ENCODE measurements around the gene TBC1D22A.

TBC1D22A gene

DNA sequence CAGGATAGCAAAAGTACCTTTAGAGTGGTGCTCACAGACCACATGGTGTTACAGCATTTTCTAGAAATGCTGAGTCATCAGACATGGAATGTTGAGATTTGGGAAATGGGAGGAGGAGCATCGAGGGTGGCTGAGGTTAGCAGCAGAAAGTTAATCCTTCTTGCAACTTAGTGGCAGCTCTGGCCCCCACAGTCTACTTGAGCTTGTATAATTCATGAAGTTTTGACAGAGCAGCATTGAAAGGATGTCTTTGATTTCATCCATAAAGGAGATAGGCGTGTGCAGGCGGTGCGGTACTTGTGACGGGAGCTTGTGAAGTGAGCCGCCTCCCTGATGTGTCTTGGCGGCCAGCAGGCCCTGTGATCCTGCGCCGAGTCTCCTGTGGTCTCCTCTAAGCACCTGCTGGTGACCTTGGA, 330.5 kb downstream of the TBC1D22A start:
- no peak for DNase-seq (ENCODE audit: extremely low spot score, insufficient read length, low read depth)

DNA sequence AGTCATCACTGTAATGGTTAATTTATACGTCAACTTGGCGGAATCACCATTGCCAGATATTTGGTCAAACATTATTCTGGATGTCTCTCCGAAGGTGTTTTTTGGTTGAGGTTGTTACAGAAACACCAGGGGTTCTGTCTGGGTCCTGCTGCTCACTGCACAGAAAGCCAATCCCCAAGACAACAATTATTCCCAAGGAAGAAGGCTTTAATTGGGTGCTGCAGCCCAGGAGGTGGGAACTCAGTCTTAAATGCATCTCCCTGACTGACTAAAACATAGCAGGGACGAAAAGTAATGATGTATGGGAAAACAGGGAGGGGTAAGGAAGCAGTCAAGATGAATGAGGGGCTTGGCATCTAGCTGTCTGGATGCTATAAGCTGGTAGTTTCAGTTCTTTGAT, 331.3 kb downstream of the TBC1D22A start:
- no peak for DNase-seq (ENCODE audit: extremely low spot score, insufficient read length, low read depth)
- no peak for FAIRE-seq

More for the DNA sequence above, 330.5 kb downstream of the TBC1D22A start:
- no peak for FAIRE-seq

DNA sequence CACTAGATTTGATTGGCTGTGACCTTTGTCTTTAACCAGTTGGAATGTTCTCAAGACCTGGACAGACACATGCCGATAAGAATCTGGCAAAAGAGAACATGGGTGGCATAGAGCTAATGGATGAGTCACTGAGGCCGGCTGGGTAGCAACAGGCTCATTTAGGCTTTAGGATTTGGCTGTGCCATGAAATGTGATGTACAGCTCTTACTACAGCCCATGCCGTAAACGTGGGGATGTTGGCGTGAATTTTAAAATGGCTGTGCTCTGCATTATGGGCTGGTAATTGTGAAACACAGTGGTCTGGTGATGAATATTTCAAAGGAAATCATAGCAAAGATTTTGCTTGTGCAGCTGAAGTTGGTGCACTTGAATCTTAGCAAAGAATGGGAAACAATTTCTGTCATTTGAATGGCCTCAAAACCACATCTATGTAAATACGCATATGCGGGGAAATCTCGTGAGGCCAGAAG, 332.4 kb downstream of the TBC1D22A start:
- no peak for FAIRE-seq

DNA sequence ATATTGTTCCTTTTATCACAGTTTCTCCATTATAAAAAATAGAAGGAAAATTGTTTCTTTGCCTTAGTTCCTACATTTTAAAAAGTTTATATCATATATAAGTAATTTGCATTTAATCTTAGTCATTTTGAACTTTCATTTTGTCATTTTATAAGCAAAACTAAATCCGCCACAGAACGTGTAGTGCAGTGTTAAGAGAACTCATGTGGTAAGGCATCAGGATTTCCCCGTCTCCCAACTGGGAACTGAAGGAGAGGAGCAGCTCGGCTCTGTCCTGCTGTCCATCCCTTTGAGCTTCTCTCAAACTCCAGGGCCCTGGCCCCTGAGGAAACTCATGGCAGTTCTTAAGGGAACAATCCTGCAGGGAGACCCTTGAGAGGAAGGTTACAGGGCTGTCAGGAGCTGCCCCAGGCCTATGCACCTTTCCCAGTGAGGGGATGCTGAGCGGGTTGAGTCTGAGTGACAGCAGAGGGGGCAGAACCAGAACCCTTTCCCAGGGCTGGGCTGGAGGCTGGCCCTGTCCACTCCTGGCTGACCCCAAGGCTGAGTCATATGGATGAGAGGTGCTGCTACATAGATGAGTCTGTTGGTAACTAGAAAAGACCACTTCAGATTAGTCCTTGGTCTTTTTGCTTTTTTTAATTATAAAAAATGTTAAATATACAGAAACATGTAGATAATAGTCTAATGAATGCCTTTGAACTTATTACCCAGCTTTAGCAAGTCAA, 333.1 kb downstream of the TBC1D22A start:
- DNase-seq (ENCODE audit: extremely low spot score, insufficient read length, low read depth) (no peak), FAIRE-seq (no peak)

More for the DNA sequence above, 332.4 kb downstream of the TBC1D22A start:
- no peak for DNase-seq (ENCODE audit: extremely low spot score, insufficient read length, low read depth)

DNA sequence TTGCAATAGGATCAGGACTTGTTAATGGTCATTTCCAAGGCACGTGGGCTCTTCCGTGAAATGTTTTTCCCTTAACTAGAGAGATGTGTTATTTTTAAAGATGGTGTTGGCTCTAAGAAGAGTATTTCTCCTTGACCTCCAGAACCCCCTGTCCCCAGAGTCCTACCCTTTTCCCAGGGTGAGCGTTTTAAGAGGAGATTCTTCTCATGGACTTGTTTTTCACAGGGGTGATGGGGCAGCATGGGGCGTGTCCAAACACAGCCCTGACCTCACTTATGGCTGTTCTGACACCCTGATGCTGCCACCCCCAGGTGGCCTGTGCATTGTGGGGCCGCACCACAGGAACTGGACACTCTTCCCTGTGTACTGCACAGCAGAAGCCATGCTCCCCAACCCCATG, 335.7 kb downstream of the TBC1D22A start:
- DNase-seq (ENCODE audit: extremely low spot score, insufficient read length, low read depth): no peak
- FAIRE-seq: no peak

DNA sequence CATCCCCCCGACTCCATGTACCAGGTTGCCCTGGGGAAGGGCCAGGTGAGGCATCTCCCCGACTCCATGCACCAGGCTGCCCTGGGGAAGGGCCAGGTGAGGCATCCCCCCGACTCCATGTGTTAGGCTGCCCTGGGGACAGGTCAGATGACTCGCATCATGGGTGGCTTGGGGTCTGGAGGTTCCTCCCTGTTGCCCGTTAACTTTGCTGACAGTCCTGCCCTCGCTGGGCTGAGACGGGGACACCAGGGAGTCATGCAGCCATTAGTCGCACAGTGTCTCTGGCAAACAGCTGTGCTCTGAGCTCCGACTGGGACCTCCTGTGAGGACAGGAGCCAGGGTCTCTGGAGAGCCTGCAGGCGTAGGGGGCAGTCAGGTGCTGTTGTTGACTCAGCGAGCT, 336.1 kb downstream of the TBC1D22A start:
- FAIRE-seq: no peak
- DNase-seq (ENCODE audit: extremely low spot score, insufficient read length, low read depth): no peak

DNA sequence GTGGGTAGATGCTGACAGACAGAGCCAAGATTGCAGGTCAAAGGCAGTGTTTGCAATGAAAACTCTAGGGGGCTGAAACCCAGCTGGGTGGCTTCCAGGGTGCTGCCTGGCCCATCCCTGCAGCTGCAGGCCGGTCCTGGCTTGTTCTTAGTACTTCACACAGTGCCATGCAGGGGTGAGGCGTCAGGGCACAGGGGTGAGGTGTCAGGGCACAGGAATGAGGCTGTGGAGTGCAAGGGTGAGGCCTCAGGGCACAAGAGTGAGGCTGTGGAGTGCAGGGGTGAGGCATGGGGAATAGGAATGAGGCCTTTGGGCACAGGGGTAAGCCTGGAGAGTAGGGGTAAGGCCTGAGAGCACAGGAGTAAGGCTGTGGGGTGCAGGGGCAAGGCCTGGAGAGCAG, 337.6 kb downstream of the TBC1D22A start:
- no peak for DNase-seq (ENCODE audit: extremely low spot score, insufficient read length, low read depth)
- no peak for FAIRE-seq

DNA sequence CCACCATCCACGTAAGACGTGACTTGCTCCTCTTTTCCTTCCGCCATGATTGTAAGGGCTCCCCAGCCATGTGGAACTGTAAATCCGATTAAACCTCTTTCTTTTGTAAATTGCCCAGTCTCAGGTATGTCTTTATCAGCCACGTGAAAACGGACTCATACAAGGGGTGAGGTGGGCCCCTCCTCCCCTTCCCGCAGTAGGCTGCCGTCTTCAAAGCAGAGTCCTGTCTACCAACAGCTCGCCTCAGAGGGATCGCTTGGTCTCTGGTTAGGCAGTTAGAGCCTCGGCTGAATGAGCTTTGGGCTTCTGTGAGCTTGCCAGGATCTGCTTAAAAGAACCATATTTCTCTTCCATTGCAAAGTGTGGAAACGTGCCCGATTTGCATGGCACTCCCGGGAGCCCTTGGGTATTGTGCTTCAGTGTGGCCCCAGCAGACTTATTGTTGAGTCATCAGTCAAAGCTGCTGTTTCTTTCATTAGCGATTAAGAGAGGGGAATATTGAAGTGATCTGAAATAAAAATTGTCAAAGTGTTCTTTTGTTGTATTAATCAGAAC, 338.3 kb downstream of the TBC1D22A start:
- DNase-seq (ENCODE audit: extremely low spot score, insufficient read length, low read depth) (no peak), FAIRE-seq (no peak)

DNA sequence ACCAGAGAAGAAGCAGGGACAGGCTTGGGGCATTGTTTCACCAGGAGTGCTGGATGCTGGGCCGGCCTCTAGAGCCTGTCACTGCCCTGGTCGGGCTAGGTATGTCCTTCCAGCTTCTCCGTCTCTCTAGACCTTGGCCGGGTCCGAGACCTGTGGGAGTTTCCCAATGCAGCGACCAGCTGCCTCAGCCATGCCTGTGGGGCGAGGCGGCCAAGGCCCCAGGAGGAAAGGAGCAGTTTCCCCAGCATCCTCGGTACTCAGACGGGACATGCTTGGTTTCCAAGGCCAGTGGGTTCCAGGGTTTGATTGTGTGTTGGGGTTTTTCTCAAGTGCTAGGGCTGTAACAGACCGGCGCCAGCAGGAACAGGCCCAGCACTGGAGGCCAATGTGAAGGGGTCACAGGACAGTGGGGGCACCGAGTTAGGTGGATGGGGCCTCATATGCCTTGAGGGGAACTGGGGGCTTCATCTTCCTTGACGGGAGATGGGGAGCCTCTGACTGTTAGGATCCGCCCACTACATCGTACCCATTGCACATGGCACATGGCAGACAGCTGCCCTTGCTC, 339.0 kb downstream of the TBC1D22A start:
- no peak for FAIRE-seq

DNA sequence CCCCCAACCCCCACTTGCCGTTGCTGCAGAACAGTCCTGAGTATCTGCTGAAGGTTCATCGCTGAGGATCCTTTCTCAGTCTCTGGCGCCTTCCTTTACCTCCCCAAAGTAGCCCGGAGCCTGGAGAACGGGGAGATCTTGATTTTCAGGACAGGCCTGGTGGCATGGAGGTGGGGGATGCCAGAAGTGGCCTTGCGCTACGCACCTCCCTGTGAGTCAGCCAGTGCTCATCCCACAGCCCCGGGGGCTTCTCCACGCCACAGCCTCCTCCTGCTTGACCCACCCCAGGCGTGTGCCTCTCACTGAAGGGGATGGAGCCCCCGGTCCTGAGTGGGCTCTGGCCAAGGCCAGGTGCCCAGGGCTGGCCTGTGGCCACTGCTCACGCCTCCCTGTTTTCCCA, 339.6 kb downstream of the TBC1D22A start:
- FAIRE-seq (no peak), DNase-seq (ENCODE audit: extremely low spot score, insufficient read length, low read depth) (no peak)

More for the DNA sequence above, 339.0 kb downstream of the TBC1D22A start:
- DNase-seq (ENCODE audit: extremely low spot score, insufficient read length, low read depth): no peak

DNA sequence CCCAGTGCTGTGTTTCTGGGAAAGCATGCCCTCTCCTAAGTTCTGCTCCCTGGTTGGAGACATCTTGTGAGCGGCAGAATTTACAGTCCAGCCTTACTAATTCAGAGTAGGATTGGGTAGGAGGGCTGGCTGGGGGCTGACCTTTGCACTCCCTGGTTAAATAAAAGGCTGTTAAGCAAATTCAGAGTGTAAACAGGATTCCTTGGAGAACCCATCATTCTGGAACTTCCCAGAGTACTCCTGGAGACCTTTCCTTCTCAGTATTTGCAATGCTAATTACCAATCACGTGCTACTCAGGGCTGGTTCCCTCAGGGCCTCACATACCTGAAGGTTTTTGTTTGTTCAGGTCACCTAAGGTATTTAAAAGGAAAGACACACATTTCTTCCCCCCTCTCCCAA, 340.2 kb downstream of the TBC1D22A start:
- DNase-seq (ENCODE audit: extremely low spot score, insufficient read length, low read depth): no peak
- no peak for FAIRE-seq

DNA sequence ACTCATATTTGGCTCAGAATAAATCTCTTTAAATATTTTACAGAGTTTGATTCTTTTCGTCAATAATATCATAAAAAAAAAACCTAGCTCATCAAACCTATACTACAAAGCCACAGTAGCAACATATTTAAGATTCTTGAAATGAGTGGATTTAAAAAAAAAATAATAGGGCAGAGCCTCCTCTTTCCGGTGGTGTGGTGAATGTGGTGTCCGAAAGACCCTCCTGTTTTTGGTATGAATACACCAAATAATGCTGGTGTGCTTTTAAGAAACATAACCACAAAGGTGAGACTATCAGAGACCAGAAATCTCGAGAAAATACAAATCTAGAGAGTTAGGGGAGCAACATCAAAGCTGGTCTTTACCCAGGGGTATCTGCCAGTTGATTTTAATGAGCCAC, 342.6 kb downstream of the TBC1D22A start:
- FAIRE-seq (no peak), DNase-seq (ENCODE audit: extremely low spot score, insufficient read length, low read depth) (no peak)

DNA sequence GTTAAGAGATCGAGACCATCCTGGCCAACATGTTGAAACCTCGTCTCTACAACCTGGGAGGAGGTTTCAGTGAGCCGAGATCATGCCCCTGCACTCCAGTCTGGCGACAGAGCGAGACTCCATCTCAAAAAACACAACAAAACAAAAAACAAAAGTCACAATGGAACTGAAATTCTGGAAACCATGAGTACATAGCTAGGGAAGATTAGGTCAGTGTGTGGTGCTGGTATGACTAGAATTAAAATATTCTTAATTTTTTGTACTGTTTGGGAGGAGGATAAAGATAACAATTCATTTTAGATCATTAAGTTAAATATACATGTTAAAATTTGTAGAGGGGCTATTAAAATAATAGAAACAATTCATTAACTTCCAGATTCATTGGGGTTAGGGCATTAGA, 344.4 kb downstream of the TBC1D22A start:
- FAIRE-seq (no peak), DNase-seq (ENCODE audit: extremely low spot score, insufficient read length, low read depth) (no peak)

DNA sequence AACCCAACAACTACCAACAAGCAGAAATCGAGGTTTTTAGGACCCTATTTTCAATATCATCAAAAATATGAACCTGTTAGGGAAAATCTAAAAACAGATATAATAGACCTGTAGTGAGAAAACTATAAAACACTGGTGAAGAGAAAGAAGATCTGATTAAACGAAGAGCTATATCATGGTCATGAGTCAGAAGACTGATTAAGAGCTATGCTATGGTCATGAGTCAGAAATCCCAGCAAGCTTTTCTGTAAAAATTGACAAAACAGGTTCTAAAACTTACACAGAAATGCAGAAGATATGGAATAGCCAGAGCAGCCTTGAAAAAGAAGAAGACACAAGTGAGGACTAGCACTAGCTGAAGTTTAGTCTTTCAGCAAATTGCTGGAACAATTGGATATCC, 345.0 kb downstream of the TBC1D22A start:
- no peak for FAIRE-seq

DNA sequence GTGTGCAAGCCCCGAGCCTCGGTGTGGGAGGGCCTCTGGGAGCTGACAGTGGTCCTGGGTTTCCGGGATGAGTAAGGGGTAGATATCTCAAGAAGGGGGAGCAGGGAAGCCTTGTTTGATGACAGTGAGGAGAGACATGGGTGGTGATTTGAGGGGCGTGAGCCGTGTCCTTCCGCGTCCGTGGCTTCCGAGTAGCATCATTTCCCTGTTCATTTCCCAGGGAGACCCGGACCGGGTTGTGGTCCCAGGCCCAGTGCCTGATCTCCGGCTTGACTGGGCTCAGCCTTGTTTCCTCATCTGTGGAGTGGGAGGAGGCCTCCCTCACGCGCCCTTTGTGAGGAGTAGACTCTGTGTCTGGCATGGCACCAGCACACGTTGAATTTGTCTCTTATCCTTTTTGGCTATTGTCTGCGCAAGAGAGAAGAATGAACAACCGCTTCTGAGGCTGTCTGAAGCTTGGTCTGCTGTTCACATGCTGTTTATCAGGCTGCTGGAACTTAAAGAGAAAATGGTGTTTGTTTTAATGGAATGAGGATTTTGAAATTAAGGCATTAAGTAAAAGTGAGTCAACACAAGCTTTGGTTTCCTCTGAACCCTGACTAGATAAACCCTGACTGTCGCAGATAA, 348.5 kb downstream of the TBC1D22A start:
- FAIRE-seq: no peak

More for the DNA sequence above, 345.0 kb downstream of the TBC1D22A start:
- DNase-seq (ENCODE audit: extremely low spot score, insufficient read length, low read depth): no peak

DNA sequence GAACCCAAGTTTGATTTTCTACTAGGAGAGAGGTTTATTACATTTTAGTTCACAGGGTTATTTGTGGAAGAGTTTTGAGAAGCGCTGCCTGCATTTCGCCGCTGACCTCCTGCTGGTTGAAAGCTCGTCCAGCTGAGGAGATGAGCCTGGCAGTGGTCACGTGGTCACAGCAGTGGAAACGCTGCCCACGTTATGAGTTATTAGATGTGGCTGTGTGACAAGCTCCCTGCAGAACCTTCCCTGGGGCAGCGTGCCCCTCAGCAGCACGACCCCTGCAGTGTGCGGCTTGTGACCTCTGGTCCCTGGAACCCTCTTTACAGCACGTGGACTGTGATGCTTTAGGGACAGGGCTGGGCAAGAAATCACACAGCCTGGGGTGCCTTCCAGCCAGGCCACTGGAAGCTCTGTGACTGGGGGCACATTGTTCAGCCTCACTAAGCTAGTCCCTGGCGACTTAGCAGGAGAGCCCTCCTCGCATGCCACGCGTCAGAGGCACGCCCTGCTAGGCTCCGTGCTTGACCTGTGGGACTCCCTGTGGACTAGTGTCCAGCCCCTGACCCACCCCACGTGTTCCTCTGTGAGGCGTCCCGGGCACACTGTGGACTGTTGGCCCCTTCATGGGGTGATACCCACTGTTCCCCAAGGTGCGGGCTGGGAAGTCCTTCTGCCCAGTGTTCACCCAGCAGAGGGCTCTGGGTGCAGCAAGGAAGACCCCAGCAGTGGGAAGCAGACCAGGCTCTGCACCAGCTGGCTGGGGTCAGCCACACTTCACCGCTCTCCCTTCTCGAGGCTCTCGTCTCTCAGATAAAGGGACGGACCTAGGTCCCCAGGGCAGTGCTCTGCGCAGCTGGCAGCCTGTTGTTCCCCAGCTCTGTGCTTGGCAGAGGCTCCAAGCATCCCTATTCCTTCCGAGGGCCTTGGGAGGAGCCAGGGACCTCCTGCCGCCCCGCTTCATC, 349.5 kb downstream of the TBC1D22A start:
- DNase-seq (ENCODE audit: extremely low spot score, insufficient read length, low read depth) (no peak), FAIRE-seq (no peak)

More for the DNA sequence above, 348.5 kb downstream of the TBC1D22A start:
- no peak for DNase-seq (ENCODE audit: extremely low spot score, insufficient read length, low read depth)

DNA sequence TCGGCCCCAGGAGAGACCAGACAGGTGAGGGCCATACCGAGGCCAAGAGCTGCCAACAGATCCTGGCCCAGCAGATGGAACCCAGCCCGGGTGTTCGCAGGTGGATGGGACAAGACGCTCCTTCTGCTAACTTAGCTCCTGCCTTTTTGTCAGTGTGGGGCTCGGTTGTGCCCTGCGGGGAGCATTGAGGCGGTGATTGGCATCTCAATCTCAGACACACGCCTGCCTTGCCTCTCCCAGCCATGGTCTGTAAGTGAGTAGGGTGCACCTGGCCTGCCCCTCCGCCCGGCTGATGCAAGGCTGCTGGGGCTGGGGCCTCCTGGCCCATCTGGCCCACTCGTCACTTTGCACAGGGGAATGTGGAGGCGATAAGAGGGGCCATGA, 350.1 kb downstream of the TBC1D22A start:
- DNase-seq (ENCODE audit: extremely low spot score, insufficient read length, low read depth) (no peak), FAIRE-seq (no peak)

DNA sequence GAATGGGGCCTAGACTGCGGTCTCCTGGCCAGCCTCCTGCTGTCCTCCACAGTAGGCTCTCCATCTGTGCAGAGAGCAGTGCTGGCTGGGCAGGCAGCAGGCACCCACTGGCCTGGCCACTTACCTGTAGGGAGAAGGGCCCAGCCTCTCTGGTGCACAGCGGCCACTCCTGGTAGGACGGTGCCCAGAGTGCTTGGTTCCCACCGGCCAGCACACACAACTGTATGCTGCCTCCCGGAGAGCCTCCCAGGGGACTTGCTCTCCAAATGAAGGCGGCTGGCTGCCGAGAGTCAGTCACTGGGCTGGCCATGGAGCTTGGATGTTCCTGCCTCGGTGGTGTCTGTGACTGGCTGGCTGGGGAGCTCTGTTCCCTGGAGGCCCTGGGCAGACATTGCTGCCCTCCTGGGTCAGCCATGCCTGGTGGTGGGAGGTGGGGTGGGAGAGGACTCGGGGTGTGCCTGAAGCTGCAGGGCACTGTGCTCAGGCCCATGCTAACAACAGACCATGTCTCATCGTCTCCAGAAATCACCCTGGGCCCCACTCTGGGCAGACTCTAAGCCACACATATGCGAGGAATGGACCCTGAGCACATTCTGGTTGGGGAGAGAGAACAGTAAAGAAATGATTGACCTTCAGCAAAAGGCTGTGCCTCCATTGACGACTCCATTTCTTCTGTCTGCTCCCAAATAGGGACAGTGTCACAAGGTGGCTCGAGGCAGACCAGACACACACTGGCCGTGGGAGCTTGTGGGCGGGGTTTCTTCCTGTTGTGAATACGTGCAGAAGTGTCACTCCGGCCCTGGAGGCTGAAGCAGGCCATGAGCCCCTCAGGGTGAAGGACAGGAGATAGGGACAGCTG, 350.8 kb downstream of the TBC1D22A start:
- no peak for FAIRE-seq
- no peak for DNase-seq (ENCODE audit: extremely low spot score, insufficient read length, low read depth)

DNA sequence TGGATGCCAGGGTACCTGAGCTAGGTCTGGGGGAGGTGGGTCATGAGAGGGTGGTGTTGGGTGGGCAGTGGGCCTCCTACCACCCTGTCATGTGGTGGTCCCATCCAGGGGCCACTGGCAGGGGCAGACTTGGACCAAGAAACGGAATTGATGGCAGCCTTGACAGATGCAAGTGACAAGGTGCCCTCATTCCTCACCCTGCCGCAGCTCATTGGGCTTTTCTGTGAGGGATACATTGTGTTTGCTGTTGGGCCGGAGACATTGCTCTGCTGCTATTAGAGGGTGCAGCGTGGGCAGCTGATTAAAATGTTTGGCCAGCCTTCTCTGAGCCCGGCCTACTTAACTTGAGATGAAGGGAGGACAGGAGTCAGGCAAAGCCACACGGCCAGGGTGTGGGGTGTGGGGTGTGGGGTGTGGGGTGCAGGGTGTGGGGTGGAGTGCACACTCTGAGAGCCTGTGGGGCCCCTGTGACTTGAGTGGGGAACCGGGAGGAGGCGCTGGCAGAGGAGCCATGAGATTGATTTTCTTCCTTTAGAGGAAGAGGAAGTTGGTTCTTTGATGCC, 351.5 kb downstream of the TBC1D22A start:
- no peak for DNase-seq (ENCODE audit: extremely low spot score, insufficient read length, low read depth)
- FAIRE-seq: no peak
